OCI-M1 (cell line): ENCODE measurements around the gene ALOX15.
"Not testable (repeated sequence)": the region's sequence is repeated elsewhere in the genome, so short reads cannot be mapped to it uniquely, and the experiment has no call there.

ENCODE experiments used
- DNase-seq: peaks from one replicate; lab custom pipeline; 2025; lab: John Stamatoyannopoulos, UW

The ALOX15 gene

GRCh38 chr17:4641297-4642195, at the start of gene ALOX15:
ALOX15 (minus strand) TSS chr17:4641678; CDS start chr17:4641651, 27 bp downstream.
- no peak for DNase-seq

DNA sequence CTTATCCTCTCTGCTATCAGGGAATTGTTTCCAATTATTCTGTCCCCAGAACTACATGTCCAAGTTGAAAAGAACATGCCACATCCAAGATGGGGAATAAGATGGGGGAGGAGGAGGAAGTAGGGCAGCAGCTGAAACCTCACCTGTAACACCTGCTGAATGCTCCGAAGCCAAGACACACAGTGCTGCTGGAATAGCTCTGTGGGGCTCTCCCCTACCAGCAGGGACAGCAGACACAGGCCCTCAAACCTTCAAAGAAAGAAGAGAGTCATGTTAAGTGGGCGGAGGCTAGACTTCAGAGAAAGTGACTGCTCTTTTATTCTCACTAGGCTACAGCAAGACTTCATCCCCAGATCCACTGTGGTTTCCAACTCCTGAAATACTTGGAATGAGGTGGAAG, 49.3 kb upstream of the ALOX15 start:
- DNase-seq = no peak

DNA sequence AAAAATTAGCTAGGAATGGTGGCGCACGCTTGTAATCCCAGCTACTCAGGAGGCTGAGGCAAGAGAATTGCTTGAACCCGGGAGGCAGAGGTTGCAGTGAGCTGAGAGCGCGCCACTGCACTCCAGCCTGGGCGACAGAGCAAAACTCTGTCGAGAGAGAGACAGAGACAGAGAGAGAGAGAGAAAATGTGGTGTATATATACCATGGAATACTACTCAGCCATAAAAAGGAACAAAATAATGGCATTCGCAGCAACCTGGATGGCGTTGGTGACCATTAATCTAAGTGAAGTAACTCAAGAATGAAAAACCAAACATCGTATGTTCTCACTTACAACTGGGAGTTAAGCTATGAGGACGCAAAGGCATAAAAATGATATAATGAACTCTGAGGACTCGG, 48.4 kb upstream of the ALOX15 start:
- DNase-seq = not testable (repeated sequence)

DNA sequence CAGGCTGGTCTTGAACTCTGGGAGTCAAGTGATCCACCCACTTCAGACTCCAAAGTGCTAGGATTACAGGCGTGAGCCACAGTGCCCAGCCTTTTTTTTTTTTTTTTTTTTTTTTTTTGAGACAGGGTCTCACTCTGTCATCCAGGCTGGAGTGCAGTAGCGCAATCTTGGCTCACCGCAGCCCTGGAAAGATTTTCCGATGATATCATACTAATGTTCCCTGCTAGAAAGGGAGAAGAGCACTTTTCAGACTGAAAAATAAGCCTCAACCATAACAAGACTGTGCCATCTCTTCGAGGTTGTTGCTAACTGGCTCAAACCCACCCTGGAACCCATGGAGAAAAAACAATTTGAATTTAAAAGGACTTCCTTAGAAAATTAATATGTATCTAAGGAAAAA, 42.3 kb upstream of the ALOX15 start:
- not testable (repeated sequence) for DNase-seq

DNA sequence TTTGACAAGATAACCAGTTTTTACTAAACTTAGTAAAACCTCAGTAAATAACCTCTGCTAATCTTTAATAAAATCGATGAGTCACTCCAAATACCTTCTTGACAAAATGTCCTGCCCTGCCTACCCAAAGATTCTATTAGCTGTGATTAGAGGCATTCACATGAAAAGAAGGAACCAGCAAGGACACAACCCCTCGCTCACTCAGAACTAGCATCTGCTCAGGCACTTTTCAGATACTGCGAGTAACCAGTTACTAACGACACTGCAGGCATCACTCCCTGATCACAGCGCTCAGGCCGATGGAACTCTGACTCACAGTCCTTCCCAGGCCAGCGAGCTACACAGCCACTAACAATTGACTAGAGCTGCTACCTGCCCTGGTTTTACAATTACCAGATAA, 38.2 kb upstream of the ALOX15 start:
- no peak for DNase-seq

- DNase-seq = peak; percentile 57
Measured at GRCh38 chr17:4678448-4679026, 37.1 kb upstream of the ALOX15 start.

DNA sequence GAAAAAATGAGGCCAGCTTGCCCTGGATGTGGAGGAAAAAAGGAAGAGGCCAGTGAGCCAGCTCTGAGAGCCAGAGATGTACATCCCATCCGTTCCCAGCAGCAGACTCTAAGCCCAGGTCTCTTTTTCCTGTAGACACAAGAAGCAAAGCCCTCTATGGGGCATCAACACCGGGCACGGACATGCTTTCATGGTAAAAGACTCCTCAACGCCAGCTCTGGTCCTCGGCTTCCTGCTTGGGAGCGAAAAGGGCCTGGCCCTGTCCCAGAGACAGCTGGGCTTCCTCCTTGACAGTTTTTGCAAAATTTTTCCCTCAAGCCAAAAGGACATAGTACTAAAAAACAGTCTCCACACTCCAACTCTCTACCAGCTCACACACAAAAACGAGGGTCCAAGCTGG, 35.3 kb upstream of the ALOX15 start:
- no peak for DNase-seq

DNA sequence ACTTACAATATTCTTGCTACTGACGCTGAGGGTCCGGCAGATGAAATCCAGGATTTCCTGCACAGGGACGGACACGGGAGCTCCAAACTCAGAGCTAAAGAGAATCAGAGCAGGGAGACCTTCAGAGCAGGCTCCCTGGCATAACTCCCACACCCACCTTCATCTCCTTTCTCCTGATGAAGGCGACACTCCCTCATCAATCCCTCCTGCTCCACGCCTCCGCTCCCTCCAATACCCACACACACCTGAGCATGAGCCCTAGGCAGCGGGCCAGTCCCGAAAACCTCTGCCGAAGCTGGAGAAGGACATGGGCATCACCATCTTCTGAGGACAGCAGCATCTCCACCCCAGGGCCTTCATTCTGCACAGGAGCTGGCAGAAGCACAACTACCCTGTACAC, 34.3 kb upstream of the ALOX15 start:
- no peak for DNase-seq

DNA sequence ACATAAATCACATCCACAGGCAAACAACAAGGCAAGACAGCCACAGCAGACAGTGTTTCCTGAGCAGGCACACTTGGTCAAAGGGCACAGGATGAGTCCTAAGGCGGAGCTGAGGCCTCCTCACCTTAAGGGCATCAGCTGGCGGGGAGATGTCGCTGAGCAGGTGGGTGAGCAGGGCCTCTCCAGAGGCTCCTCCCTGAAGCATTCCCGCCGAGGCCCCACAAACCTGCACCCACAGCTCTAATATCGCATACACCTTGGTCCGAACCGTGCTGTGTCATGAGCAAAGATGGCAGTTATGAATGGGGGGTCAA, 33.2 kb upstream of the ALOX15 start:
- DNase-seq = no peak

- no peak for DNase-seq
Measured at GRCh38 chr17:4673986-4674684, 32.7 kb upstream of the ALOX15 start.

DNA sequence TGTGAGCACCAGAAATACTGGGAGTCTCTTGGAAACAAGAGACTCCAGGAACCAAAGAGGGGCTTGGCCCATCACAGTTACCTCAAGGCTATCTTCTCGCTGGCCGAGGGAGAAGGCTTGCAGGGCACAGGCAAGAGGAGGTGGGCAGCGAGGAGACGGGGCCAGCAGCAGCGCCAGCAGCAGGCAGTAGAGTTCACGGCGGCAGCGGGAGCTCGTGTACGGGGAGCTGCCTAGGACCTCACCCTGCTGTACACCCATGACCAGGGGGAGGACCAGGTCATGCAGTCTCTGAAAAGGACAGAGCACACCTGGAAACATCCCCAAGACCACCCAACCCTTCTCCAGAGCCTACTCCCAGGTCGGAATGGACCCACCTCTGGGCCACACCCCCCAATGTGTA, 31.7 kb upstream of the ALOX15 start:
- no peak for DNase-seq

GRCh38 chr17:4672751-4673150, 31.3 kb upstream of the ALOX15 start:
- no peak for DNase-seq

GRCh38 chr17:4672055-4672630, 30.7 kb upstream of the ALOX15 start:
- no peak for DNase-seq

DNA sequence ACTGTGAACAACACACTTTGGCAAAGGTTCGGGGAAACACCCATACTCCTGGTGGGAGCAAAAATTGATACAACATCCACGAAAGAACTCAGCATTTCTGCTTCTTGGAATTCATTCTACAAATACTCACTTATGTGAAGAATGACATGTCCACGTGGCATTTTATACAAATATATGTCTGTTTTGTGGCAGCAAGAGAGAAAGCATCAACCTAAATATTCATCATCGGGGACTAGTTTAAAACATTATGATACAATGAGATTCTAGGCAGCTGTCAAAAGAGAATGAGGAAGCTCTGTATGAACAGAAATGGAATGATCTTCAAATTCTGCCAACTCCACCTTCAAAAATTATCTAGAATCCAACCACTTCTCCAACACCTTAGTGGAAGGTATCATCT, 25.7 kb upstream of the ALOX15 start:
- no peak for DNase-seq

DNA sequence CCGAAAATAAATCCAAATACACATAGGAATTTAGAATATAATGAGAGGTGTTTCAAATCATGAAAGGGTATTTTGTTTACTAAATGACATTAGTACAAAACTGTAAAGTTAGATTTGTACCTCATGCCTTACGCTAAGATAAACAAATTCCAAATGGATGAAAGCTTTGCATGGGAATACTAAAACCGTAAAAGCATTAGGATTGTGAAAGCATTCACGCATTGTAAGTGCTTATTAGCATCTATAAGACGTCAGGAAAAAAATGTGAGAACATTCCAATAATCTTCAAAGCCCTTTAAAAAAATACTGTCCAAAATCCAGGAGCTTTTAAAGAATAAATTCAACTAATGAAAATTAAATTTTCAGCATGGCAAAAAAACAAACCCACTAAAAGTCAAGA, 24.8 kb upstream of the ALOX15 start:
- no peak for DNase-seq

DNA sequence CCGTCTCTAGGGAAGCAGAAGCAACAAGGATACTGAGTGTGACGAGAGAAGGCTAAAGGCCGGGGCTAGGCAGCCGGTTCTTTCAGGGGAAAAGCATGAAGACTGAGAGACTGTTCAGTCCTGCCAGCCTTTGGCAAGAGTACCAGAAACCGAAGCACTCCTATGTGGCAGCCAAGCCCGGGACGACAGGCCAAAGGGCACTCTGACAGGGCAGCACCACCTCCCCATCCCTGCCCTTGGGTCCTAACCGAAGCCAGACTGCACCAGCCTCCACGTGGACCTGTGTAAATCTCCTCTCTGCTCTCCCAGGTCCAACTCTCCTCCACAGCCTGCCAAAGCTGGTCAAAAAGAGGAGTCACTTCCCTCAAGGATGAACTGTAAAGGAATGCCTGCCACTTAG, 23.5 kb upstream of the ALOX15 start:
- DNase-seq = no peak

DNA sequence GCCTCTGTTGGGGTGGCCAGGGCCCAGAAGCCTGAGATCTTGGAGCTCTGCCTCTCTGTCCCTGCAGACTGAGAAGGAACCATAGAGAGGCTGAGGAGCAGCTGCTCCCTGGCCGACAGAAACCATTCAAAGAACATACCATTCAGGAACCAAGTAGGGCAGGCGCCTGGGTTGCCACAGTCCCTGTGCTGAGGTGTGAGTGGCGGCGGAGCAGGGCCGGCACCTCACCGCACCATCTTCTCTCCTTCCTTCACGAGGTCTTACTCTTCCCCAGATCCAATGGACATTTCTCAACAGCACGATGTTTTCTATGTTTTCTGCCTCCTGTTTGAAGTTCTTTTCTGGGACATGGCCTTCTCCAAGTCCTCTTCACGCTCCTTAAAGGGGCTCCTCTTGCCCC, 22.8 kb upstream of the ALOX15 start:
- DNase-seq = no peak

- no peak for DNase-seq
Measured at GRCh38 chr17:4663711-4664110, 22.2 kb upstream of the ALOX15 start.

- DNase-seq = peak; percentile 89
Measured at GRCh38 chr17:4658478-4659305, 17.2 kb upstream of the ALOX15 start.

DNA sequence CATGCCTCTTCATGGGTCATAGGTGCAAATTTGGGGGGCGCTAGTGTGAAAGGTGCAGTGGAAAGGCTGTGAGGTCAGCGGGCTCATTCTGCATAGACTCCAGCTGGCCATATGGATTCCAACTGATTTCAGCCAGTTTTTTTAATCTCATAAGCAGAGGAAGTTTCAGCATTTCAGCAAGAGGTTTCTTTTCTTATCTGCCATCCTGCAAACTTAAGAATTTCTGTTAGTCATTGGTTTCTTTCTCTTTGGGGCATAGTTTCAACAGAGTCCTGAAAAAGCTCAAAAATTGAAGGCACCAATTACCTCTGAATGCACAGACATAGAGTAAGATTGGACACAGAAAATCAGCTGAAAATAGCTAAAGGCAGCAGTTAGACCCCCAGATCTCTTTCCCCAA, 16.2 kb upstream of the ALOX15 start:
- peak; percentile 75 for DNase-seq

GRCh38 chr17:4655933-4656332, 14.5 kb upstream of the ALOX15 start:
- not testable (repeated sequence) for DNase-seq

DNA sequence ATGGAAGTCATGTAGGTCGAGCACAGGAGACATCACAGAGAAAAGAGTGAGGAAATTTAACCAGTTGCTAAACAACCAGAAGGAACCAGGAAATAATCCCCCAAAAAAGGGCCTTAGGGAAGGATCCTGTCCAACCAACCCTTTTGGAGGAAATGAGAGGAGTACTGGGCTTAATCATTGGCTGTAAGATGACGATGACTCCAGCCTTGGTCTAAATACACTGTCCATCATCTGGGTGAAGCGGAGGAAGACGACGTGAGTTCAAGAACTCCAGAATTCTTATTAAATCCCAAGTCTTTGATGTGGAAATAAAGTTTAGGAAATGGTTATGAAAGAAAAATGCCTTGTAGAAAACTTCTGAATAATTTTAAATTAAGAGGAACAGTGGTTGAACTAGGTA, 11.5 kb upstream of the ALOX15 start:
- DNase-seq = no peak
